GM12878 (cell line): Measurements from ENCODE around the gene EXPH5. TPM values are rescaled to one million over a fixed set of nuclear protein-coding genes. Genes with fewer than 3 reads are reported as not detected.

ENCODE experiments used
- ATAC-seq: fragments of 200-7000 bp; cut with Tn5 transposase; 3 replicates; pipeline ENCODE4 v1.9.1; 2020; ENCODE audit warnings: mild to moderate bottlenecking, moderate library complexity
- BruUV-seq: library from RNA; stranded (reverse); fragments of 400-500 nt; replicated peaks from 2 replicates; lab custom pipeline; 2021; lab: Mats Ljungman, UMichigan
- CTCF ChIA-PET: fragments of 300-600 bp; sonication (Branson Sonifier 250); formaldehyde crosslinking; extraction: SDS; loops from one replicate; lab custom pipeline; 2021; ENCODE audit warnings: inconsistent platforms; lab: Yijun Ruan, JAX
- POLR2A ChIA-PET: fragments of 350-600 bp; formaldehyde crosslinking; extraction: SDS; loops from one replicate; lab custom pipeline; 2021; ENCODE audit warnings: inconsistent platforms; lab: Charles Lee
- RAD21 ChIA-PET: fragments of 300-600 bp; sonication (Branson Sonifier 250); formaldehyde crosslinking; loops from one replicate; lab custom pipeline; 2023; ENCODE audit warnings: antibody characterized with exemption; ENCODE audit not compliant: unreplicated experiment; lab: Charles Lee
- SMC1A ChIA-PET: fragments of 300-600 bp; sonication (Branson Sonifier 250); formaldehyde crosslinking; loops from one replicate; lab custom pipeline; 2023; ENCODE audit not compliant: unreplicated experiment, uncharacterized antibody; lab: Charles Lee
- DNase-seq: peaks from one replicate; pipeline ENCODE4 v3.0.0-alpha.2; 2011; ENCODE audit warnings: low read depth, low spot score
- FAIRE-seq: peaks from 3 replicates; lab custom pipeline; 2011; peaks lifted over from hg19 to GRCh38; lab: Jason Lieb, UNC
- H2AFZ ChIP-seq: 2 replicates; pipeline ENCODE4 v1.6.0; 2011; ENCODE audit warnings: low read depth, low read length, control low read depth; ENCODE audit not compliant: control insufficient read depth
- H3K27ac ChIP-seq: 2 replicates; pipeline ENCODE4 v1.5.1; 2011; ENCODE audit warnings: control low read depth; ENCODE audit not compliant: control insufficient read depth, insufficient read depth
- H3K27me3 ChIP-seq, 2 experiments: replicated peaks in 1 of 2; 2 replicates each; pipeline versions ENCODE4 v1.6.0 to v1.6.1; 2011; ENCODE audit warnings: low read length in 1 of 2; ENCODE audit not compliant: control insufficient read depth in 2 of 2, insufficient read depth in 2 of 2
- H3K36me3 ChIP-seq, 2 experiments: 2 replicates each; pipeline ENCODE4 v1.5.1; 2011; ENCODE audit warnings: low read length in 1 of 2; ENCODE audit not compliant: control insufficient read depth in 2 of 2, insufficient read depth in 2 of 2
- H3K4me1 ChIP-seq: 2 replicates; pipeline ENCODE4 v1.6.1; 2011; ENCODE audit warnings: mild to moderate bottlenecking, low read length, moderate library complexity, mixed read lengths; ENCODE audit not compliant: control insufficient read depth, insufficient read depth
- H3K4me2 ChIP-seq: 2 replicates; pipeline ENCODE4 v1.6.0; 2011; ENCODE audit warnings: control low read depth; ENCODE audit not compliant: control insufficient read depth, insufficient read depth
- H3K4me3 ChIP-seq: fragments of 200-600 bp; sonication (generic); 2 replicates; pipeline ENCODE4 v1.5.1; 2016
- H3K79me2 ChIP-seq: 2 replicates; pipeline ENCODE4 v1.6.0; 2011; ENCODE audit warnings: low read length; ENCODE audit not compliant: control insufficient read depth, insufficient read depth
- H3K9ac ChIP-seq: 2 replicates; pipeline ENCODE4 v1.8.0; 2011; ENCODE audit warnings: low read length, control low read depth, mixed read lengths; ENCODE audit not compliant: control insufficient read depth, insufficient read depth
- H3K9me3 ChIP-seq: replicated peaks from 3 replicates; pipeline ENCODE4 v1.5.1; 2011; ENCODE audit warnings: mild to moderate bottlenecking, low read length; ENCODE audit not compliant: control insufficient read depth, insufficient read depth
- H4K20me1 ChIP-seq: 2 replicates; pipeline ENCODE4 v1.6.0; 2011; ENCODE audit not compliant: control insufficient read depth, insufficient read depth
- ATF7 ChIP-seq: fragments of 450-650 bp; IDR thresholded peaks from 2 replicates; pipeline ENCODE4 v1.6.1; 2016; ENCODE audit warnings: low read depth, mild to moderate bottlenecking
- BMI1 ChIP-seq: fragments of 450-650 bp; IDR thresholded peaks from 2 replicates; pipeline ENCODE4 v1.6.1; 2016; ENCODE audit warnings: mild to moderate bottlenecking, moderate library complexity, borderline replicate concordance
- CEBPZ ChIP-seq: fragments of 150-350 bp; IDR thresholded peaks from 2 replicates; pipeline ENCODE4 v1.6.1; 2016; ENCODE audit warnings: low read depth, low read length
- CHD1 ChIP-seq: IDR thresholded peaks from 2 replicates; pipeline ENCODE4 v1.6.1; 2012; ENCODE audit warnings: low read depth, low read length, improper control_type of control experiment
- EED ChIP-seq: sonication (generic); IDR thresholded peaks from 2 replicates; pipeline ENCODE4 v1.6.1; 2016; ENCODE audit warnings: antibody characterized with exemption, low read depth
- EP300 ChIP-seq, 2 experiments: fragments of 150-350 bp in 1 of 2; IDR thresholded peaks; 2 replicates each; pipeline ENCODE4 v1.6.1; 2011 to 2012; ENCODE audit warnings: low read depth in 2 of 2, low read length in 2 of 2, borderline replicate concordance in 1 of 2, improper control_type of control experiment in 1 of 2, inconsistent platforms in 1 of 2; ENCODE audit not compliant: control insufficient read depth in 1 of 2
- IKZF1 ChIP-seq: fragments of 450-650 bp; conservative IDR thresholded peaks from 2 replicates; pipeline ENCODE4 v1.6.1; 2017; ENCODE audit warnings: antibody characterized with exemption, mild to moderate bottlenecking
- IKZF2 ChIP-seq, 2 experiments: fragments of 450-650 bp; IDR thresholded peaks; 2 replicates each; pipeline ENCODE4 v1.6.1; 2017; ENCODE audit warnings: mild to moderate bottlenecking in 2 of 2, moderate library complexity in 2 of 2
- IRF4 ChIP-seq: IDR thresholded peaks from 2 replicates; pipeline ENCODE4 v1.6.1; 2011; ENCODE audit warnings: low read depth, low read length
- MTA3 ChIP-seq: IDR thresholded peaks from 2 replicates; pipeline ENCODE4 v1.6.1; 2012; ENCODE audit warnings: low read length, inconsistent platforms, borderline replicate concordance
- RAD51 ChIP-seq: fragments of 450-650 bp; IDR thresholded peaks from 2 replicates; pipeline ENCODE4 v1.6.1; 2016; ENCODE audit warnings: moderate library complexity, mild to moderate bottlenecking, inconsistent platforms
- RELB ChIP-seq: fragments of 450-650 bp; IDR thresholded peaks from 2 replicates; pipeline ENCODE4 v1.6.1; 2017; ENCODE audit warnings: low read depth, mild to moderate bottlenecking, moderate library complexity
- SUPT20H ChIP-seq: IDR thresholded peaks from 2 replicates; pipeline ENCODE4 v1.6.1; 2011; ENCODE audit warnings: low read depth, mild to moderate bottlenecking, low read length, moderate library complexity, borderline replicate concordance; ENCODE audit not compliant: control insufficient read depth
- TCF12 ChIP-seq: IDR thresholded peaks from 2 replicates; pipeline ENCODE4 v1.6.1; 2011; ENCODE audit warnings: low read depth, mild to moderate bottlenecking, low read length
- USF2 ChIP-seq: IDR thresholded peaks from 2 replicates; pipeline ENCODE4 v1.6.1; 2011; ENCODE audit warnings: low read depth, low read length, improper control_type of control experiment, borderline replicate concordance
- YBX1 ChIP-seq: fragments of 450-650 bp; IDR thresholded peaks from 2 replicates; pipeline ENCODE4 v1.6.1; 2016; ENCODE audit warnings: antibody characterized with exemption
- ZSCAN29 ChIP-seq: fragments of 450-650 bp; IDR thresholded peaks from 2 replicates; pipeline ENCODE4 v1.6.1; 2017; ENCODE audit warnings: mild to moderate bottlenecking, moderate library complexity
- ZZZ3 ChIP-seq: IDR thresholded peaks from 2 replicates; pipeline ENCODE4 v1.6.1; 2011; ENCODE audit warnings: low read depth; ENCODE audit not compliant: control insufficient read depth, insufficient read length
- WGBS: methylation state at CpG from one replicate; pipeline ENCODE4 v1.1.6; 2016; ENCODE audit warnings: low lambda C conversion rate; ENCODE audit not compliant: insufficient replicate concordance, insufficient coverage; ENCODE audit errors: missing lambda C conversion rate; 5-methylcytosine and 5-hydroxymethylcytosine counted together
- in situ Hi-C: fragments of 300-500 bp; cut with MboI; formaldehyde crosslinking; loops from 9 replicates; pipeline ENCODE4 v1.14.3; 2018; ENCODE audit warnings: mixed read lengths
- intact Hi-C: fragments of 100-400 bp; cut with micrococcal nuclease; formaldehyde crosslinking; loops from one replicate; pipeline ENCODE4 v1.14.2; 2022; ENCODE audit not compliant: unreplicated experiment
- polyA plus RNA-seq, 11 experiments: library from polyadenylated mRNA; depleted of rRNA in 4 of 11; unstranded in 6 of 11; stranded (reverse) in 5 of 11; fragments of >200 nt; fragmentation: Nextera tagmentation in 4 of 11; fragmentation: Illumina TruSeq in 1 of 11; extraction: Ambion mirVana in 4 of 11; extraction: Trizol in 1 of 11; gene quantifications; 1 replicate in 1 of 11; 2 replicates in 10 of 11; pipeline versions ENCODE4 v1.2.1 to v1.2.3, GENCODE V29; 2011 to 2016; ENCODE audit warnings: inconsistent platforms in 2 of 11, missing spikeins in 2 of 11, low read depth in 1 of 11
- total RNA-seq, 4 experiments: library from RNA; depleted of rRNA in 3 of 4; stranded (reverse); fragments of >200 nt in 3 of 4; fragmentation: Illumina TruSeq in 1 of 4; extraction: Trizol in 1 of 4; gene quantifications; 2 replicates each; pipeline versions ENCODE4 v1.2.1 to v1.2.3, GENCODE V29; 2013 to 2021

Gene EXPH5
- total and polyA plus RNA-seq, 10 of the 15 experiments (the other 5 are each of a cell fraction or from before 2014, with no cell fraction given): 0.69 to 11.1 (median 4.3) TPM

- TF ChIP-seq ZZZ3 (no peak), MTA3 (no peak), IRF4 (no peak), SUPT20H (no peak), ZSCAN29 (no peak), USF2 (no peak), RELB (no peak), RAD51 (no peak)
These were observed 41.7 kb downstream of the EXPH5 start (continued) for GRCh38 chr11:108551651-108552462.

- Histone ChIP-seq H3K4me1 (no peaks in the 10 kb centered on the region), H2AFZ (no peak overlapping the region), H3K4me3 (no peak overlapping the region), H3K4me2 (no peak overlapping the region), H3K27ac (no peak overlapping the region), H3K9me3 (no peaks in the 10 kb centered on the region), H3K36me3 (no peaks in the 10 kb centered on the region), H3K27me3 (no peaks in the 10 kb centered on the region), H3K9ac (no peak overlapping the region), H4K20me1 (no peaks in the 10 kb centered on the region; the same call in 1 of the 2 replicates), H3K79me2 (no peaks in the 10 kb centered on the region)
- FAIRE-seq (no peak), DNase-seq (no peak), ATAC-seq (no peak)
- CTCF ChIA-PET: interaction anchor here (0.8 kb wide), 1 partner anchor 39 kb away, joined by 3 read pairs; no protein-coding TSS in a partner anchor
- intact Hi-C loops (no loop called here), in situ Hi-C loops (no loop called here)
- SMC1A ChIA-PET: interaction anchor here (0.8 to 2.0 kb wide), 6 partner anchors 9 to 74 kb away, joined by 3 to 8 read pairs (median 3); no protein-coding TSS in a partner anchor
- RAD21 ChIA-PET: interaction anchor here (1.1 kb wide), 1 partner anchor 9 kb away, joined by 4 read pairs; no protein-coding TSS in a partner anchor
- BruUV-seq: no TSS peak
- POLR2A ChIA-PET: no interaction called here
- 82% methylated on average over 3 of the region's 3 CpGs for WGBS
- TF ChIP-seq ATF7 (no peak), CHD1 (no peak), TCF12 (no peak), YBX1 (no peak), BMI1 (no peak), EP300 (IDR thresholded peaks at IDR 0.05; ENCODE audit: borderline replicate concordance in 1 of 2, control insufficient read depth in 1 of 2, low read depth in 2 of 2, low read length in 2 of 2) (no peak), IKZF1 (no peak), EED (no peak), CEBPZ (no peak), IKZF2 (IDR thresholded peaks at IDR 0.05) (no peak)
These were observed 44.2 kb downstream of the EXPH5 start for GRCh38 chr11:108549319-108549885.
